Tibial nerve (tissue), 4 donors: ENCODE data around the gene NXPE4.

Experiments used
- CTCF ChIP-seq, 5 experiments: fragments of 200-600 bp in 3 of 5; fragments of 450-650 bp in 2 of 5; sonication (generic) in 3 of 5; IDR thresholded peaks; one replicate each; pipeline ENCODE4 v1.5.1; 2016 to 2019; ENCODE audit warnings: antibody characterized with exemption in 5 of 5, mild to moderate bottlenecking in 3 of 5, moderate library complexity in 2 of 5
- EP300 ChIP-seq, 2 donors: sonication (generic); formaldehyde crosslinking; IDR thresholded peaks; one replicate each; pipeline ENCODE4 v1.6.1; 2017; ENCODE audit warnings: antibody characterized with exemption in 2 of 2, mild to moderate bottlenecking in 1 of 2
- POLR2A ChIP-seq, 2 donors: fragments of 450-650 bp; IDR thresholded peaks; one replicate each; pipeline ENCODE4 v1.6.1; 2017; ENCODE audit warnings: antibody characterized with exemption in 2 of 2, mild to moderate bottlenecking in 2 of 2, moderate library complexity in 2 of 2

- TF ChIP-seq CTCF (IDR thresholded peaks at IDR 0.05) (no peak), POLR2A (IDR thresholded peaks at IDR 0.05) (no peak), EP300 (IDR thresholded peaks at IDR 0.05) (no peak)
Observed at GRCh38 chr11:114623720-114624119, 28.1 kb upstream of the NXPE4 start.
